GM20000 (cell line): ENCODE data around the gene NME3.
"Not testable (repeated sequence)": the region's sequence is repeated elsewhere in the genome, so short reads cannot be mapped to it uniquely, and the experiment has no call there.

Source experiments
- DNase-seq: peaks from one replicate; pipeline ENCODE4 v3.0.0; 2012; ENCODE audit warnings: low spot score
- CTCF ChIP-seq: IDR thresholded peaks from 2 replicates; pipeline ENCODE4 v1.5.1; 2012; ENCODE audit warnings: mild to moderate bottlenecking, control low read depth; ENCODE audit errors: extremely low read depth, missing control alignments

Gene NME3

GRCh38 chr16:1743376-1744337 lies 27.7 kb downstream of the NME3 start:
- DNase-seq, result no peak
- TF ChIP-seq CTCF, result no peak

- TF ChIP-seq CTCF, result no peak
Observed at GRCh38 chr16:1741553-1742165, 29.7 kb downstream of the NME3 start.

GRCh38 chr16:1740781-1741490 lies 30.4 kb downstream of the NME3 start:
- DNase-seq, result no peak
- TF ChIP-seq CTCF, result no peak

More at GRCh38 chr16:1741553-1742165, 29.7 kb downstream of the NME3 start:
- DNase-seq, result no peak

GRCh38 chr16:1740234-1740633 lies 31.1 kb downstream of the NME3 start:
- TF ChIP-seq CTCF, result no peak

GRCh38 chr16:1734816-1735215 lies 36.5 kb downstream of the NME3 start:
- no peak for DNase-seq
- TF ChIP-seq CTCF, result no peak

More at GRCh38 chr16:1740234-1740633, 31.1 kb downstream of the NME3 start:
- DNase-seq, result no peak

GRCh38 chr16:1734123-1734522 lies 37.2 kb downstream of the NME3 start:
- no peak for TF ChIP-seq CTCF
- no peak for DNase-seq

GRCh38 chr16:1732551-1732987 lies 38.8 kb downstream of the NME3 start:
- not testable (repeated sequence) for DNase-seq
